GM12878 (cell line): ENCODE results near the gene MGST1. TPM values are rescaled to one million over a fixed set of nuclear protein-coding genes. Genes with fewer than 3 reads are reported as not detected.

Source experiments
- MXI1 ChIP-seq: fragments of 150-350 bp; IDR thresholded peaks from 2 replicates; pipeline ENCODE4 v1.6.1; 2011; ENCODE audit warnings: low read depth, mild to moderate bottlenecking, inconsistent platforms, low read length, improper control_type of control experiment
- PML ChIP-seq: IDR thresholded peaks from 2 replicates; pipeline ENCODE4 v1.6.1; 2012; ENCODE audit warnings: low read length, inconsistent platforms
- RCOR1 ChIP-seq: conservative IDR thresholded peaks from 2 replicates; pipeline ENCODE4 v1.6.1; 2012; ENCODE audit warnings: low read depth, low read length, improper control_type of control experiment
- SIX5 ChIP-seq: IDR thresholded peaks from 2 replicates; pipeline ENCODE4 v1.6.1; 2011; ENCODE audit warnings: mild to moderate bottlenecking, low read depth, low read length, moderate library complexity; ENCODE audit not compliant: severe bottlenecking
- TCF7 ChIP-seq: IDR thresholded peaks from 2 replicates; pipeline ENCODE4 v1.6.1; 2014; ENCODE audit warnings: antibody characterized with exemption, borderline replicate concordance
- polyA plus RNA-seq, 11 experiments: library from polyadenylated mRNA; depleted of rRNA in 4 of 11; unstranded in 6 of 11; stranded (reverse) in 5 of 11; fragments of >200 nt; fragmentation: Nextera tagmentation in 4 of 11; fragmentation: Illumina TruSeq in 1 of 11; extraction: Ambion mirVana in 4 of 11; extraction: Trizol in 1 of 11; gene quantifications; 1 replicate in 1 of 11; 2 replicates in 10 of 11; pipeline versions ENCODE4 v1.2.1 to v1.2.3, GENCODE V29; 2011 to 2016; ENCODE audit warnings: inconsistent platforms in 2 of 11, missing spikeins in 2 of 11, low read depth in 1 of 11
- total RNA-seq, 4 experiments: library from RNA; depleted of rRNA in 3 of 4; stranded (reverse); fragments of >200 nt in 3 of 4; fragmentation: Illumina TruSeq in 1 of 4; extraction: Trizol in 1 of 4; gene quantifications; 2 replicates each; pipeline versions ENCODE4 v1.2.1 to v1.2.3, GENCODE V29; 2013 to 2021
- TF ChIP-seq, protein P1 (sequence below): fragments of 450-650 bp; IDR thresholded peaks from 2 replicates; pipeline ENCODE4 v1.6.1; 2016; ENCODE audit warnings: mild to moderate bottlenecking, moderate library complexity, borderline replicate concordance
- TF ChIP-seq, protein P2 (sequence below): fragments of 450-650 bp; IDR thresholded peaks from 2 replicates; pipeline ENCODE4 v1.6.1; 2016; ENCODE audit warnings: mild to moderate bottlenecking

MGST1 gene
- total and polyA plus RNA-seq, 10 of the 15 experiments (the other 5 are each of a cell fraction or from before 2014, with no cell fraction given): 22.5 to 237 (median 172) TPM

DNA sequence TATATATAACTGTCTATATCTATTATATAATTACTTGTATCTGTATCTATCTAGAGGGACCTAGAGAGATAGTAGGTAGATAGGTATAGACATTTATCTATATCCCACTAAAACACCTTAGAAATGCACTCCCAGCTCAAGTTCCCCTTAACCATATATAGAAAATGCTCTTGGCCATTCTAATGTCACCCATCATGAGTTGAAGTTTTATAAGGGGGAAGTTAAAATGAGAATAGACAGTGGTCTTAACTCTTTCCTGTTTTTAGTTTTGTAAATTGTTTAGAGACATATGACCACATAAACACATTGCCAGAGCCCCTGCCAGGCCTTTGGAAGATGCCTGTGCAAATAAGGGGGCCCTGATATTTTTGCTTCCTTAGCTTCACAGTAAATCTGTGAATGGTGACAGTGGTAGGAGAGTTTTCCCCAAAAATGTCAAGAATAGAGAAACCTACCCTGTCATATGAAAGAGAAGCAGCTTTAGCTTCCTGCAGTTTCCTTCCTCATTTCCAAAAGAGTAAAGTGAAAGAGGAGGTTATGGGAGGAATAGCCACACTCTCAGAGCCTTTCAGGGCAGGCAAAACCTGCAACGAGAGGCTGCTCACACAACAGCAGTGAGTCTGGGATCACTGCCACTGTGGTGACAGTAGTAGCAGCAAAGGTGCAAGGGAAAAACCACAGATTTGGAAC, 45.5 kb downstream of the MGST1 start (continued):
- TF ChIP-seq, protein P1, sequence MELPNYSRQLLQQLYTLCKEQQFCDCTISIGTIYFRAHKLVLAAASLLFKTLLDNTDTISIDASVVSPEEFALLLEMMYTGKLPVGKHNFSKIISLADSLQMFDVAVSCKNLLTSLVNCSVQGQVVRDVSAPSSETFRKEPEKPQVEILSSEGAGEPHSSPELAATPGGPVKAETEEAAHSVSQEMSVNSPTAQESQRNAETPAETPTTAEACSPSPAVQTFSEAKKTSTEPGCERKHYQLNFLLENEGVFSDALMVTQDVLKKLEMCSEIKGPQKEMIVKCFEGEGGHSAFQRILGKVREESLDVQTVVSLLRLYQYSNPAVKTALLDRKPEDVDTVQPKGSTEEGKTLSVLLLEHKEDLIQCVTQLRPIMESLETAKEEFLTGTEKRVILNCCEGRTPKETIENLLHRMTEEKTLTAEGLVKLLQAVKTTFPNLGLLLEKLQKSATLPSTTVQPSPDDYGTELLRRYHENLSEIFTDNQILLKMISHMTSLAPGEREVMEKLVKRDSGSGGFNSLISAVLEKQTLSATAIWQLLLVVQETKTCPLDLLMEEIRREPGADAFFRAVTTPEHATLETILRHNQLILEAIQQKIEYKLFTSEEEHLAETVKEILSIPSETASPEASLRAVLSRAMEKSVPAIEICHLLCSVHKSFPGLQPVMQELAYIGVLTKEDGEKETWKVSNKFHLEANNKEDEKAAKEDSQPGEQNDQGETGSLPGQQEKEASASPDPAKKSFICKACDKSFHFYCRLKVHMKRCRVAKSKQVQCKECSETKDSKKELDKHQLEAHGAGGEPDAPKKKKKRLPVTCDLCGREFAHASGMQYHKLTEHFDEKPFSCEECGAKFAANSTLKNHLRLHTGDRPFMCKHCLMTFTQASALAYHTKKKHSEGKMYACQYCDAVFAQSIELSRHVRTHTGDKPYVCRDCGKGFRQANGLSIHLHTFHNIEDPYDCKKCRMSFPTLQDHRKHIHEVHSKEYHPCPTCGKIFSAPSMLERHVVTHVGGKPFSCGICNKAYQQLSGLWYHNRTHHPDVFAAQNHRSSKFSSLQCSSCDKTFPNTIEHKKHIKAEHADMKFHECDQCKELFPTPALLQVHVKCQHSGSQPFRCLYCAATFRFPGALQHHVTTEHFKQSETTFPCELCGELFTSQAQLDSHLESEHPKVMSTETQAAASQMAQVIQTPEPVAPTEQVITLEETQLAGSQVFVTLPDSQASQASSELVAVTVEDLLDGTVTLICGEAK: no peak
- TF ChIP-seq MXI1 (no peak), PML (no peak), TCF7 (no peak), SIX5 (no peak), RCOR1 (no peak)
- TF ChIP-seq, protein P2, sequence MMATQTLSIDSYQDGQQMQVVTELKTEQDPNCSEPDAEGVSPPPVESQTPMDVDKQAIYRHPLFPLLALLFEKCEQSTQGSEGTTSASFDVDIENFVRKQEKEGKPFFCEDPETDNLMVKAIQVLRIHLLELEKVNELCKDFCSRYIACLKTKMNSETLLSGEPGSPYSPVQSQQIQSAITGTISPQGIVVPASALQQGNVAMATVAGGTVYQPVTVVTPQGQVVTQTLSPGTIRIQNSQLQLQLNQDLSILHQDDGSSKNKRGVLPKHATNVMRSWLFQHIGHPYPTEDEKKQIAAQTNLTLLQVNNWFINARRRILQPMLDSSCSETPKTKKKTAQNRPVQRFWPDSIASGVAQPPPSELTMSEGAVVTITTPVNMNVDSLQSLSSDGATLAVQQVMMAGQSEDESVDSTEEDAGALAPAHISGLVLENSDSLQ: no peak
